ENCODE data around the gene DDX42.

The DDX42 gene

GRCh38 chr17:63783522-63783921, 9.6 kb downstream of the DDX42 start:
- no peaks in the 10 kb centered on the region for H3K9me2 ChIP-seq (replicated peaks; ENCODE audit: control insufficient read depth, low read length)
- H3K79me2 ChIP-seq (ENCODE audit: control insufficient read depth, low read length): peaks cover 98% of the 10 kb centered on the region
- H3K27ac ChIP-seq (ENCODE audit: low read depth, low read length): no peak overlapping the region
- peaks cover 27% of the 10 kb centered on the region for H4K20me1 ChIP-seq (ENCODE audit: control insufficient read depth, insufficient read depth, low read depth, low read length)
- H3K4me3 ChIP-seq (ENCODE audit: low read length): no peak overlapping the region
- H3K36me3 ChIP-seq (ENCODE audit: control insufficient read depth, low read length): peaks cover 94% of the 10 kb centered on the region
- H3F3A ChIP-seq (ENCODE audit: control insufficient read depth, insufficient read depth): 0 out of 2 replicates have a peak, but pooled peaks cover 3% of the 10 kb centered on the region
- TF ChIP-seq EZH2phosphoT487 (IDR thresholded peaks at IDR 0.05; ENCODE audit: borderline replicate concordance, low read length) (no peak), CTCF (IDR thresholded peaks at IDR 0.05; ENCODE audit: low read depth, low read length, poor library complexity, severe bottlenecking) (no peak)
- H3K27me3 ChIP-seq (ENCODE audit: control insufficient read depth, low read length): no peaks in the 10 kb centered on the region
- peaks cover 20% of the 10 kb centered on the region for H3K4me1 ChIP-seq (ENCODE audit: control insufficient read depth, low read length)
- no peak overlapping the region for H3K4me2 ChIP-seq (ENCODE audit: low read length)
- no peaks in the 10 kb centered on the region for H3K9me3 ChIP-seq (ENCODE audit: control insufficient read depth, insufficient read depth, low read length)

- Histone ChIP-seq H3K9me3 (ENCODE audit: control insufficient read depth, insufficient read depth, low read length) (no peaks in the 10 kb centered on the region), H3K4me3 (ENCODE audit: low read length) (no peak overlapping the region), H3K36me3 (ENCODE audit: control insufficient read depth, low read length) (peaks cover 94% of the 10 kb centered on the region), H4K20me1 (ENCODE audit: control insufficient read depth, insufficient read depth, low read depth, low read length) (peaks cover 18% of the 10 kb centered on the region), H3K27me3 (ENCODE audit: control insufficient read depth, low read length) (no peaks in the 10 kb centered on the region), H3K27ac (ENCODE audit: low read depth, low read length) (no peak overlapping the region), H3K4me2 (ENCODE audit: low read length) (no peak overlapping the region), H3F3A (ENCODE audit: control insufficient read depth, insufficient read depth) (0 out of 2 replicates have a peak, but pooled peaks cover 3% of the 10 kb centered on the region), H3K4me1 (ENCODE audit: control insufficient read depth, low read length) (peaks cover 10% of the 10 kb centered on the region), H3K9me2 (replicated peaks; ENCODE audit: control insufficient read depth, low read length) (no peaks in the 10 kb centered on the region), H3K79me2 (ENCODE audit: control insufficient read depth, low read length) (peaks cover 97% of the 10 kb centered on the region)
- no peak for TF ChIP-seq EZH2phosphoT487 (IDR thresholded peaks at IDR 0.05; ENCODE audit: borderline replicate concordance, low read length)
Observed at GRCh38 chr17:63785556-63785955, 11.6 kb downstream of the DDX42 start.

GRCh38 chr17:63786117-63786516, 12.1 kb downstream of the DDX42 start:
- no peaks in the 10 kb centered on the region for H3K27me3 ChIP-seq (ENCODE audit: control insufficient read depth, low read length)
- H3K27ac ChIP-seq (ENCODE audit: low read depth, low read length): no peak overlapping the region
- no peak overlapping the region for H3K4me3 ChIP-seq (ENCODE audit: low read length)
- H3K4me2 ChIP-seq (ENCODE audit: low read length): no peak overlapping the region
- H3K36me3 ChIP-seq (ENCODE audit: control insufficient read depth, low read length): peaks cover 94% of the 10 kb centered on the region
- H3K79me2 ChIP-seq (ENCODE audit: control insufficient read depth, low read length): peaks cover 95% of the 10 kb centered on the region
- 0 out of 2 replicates have a peak, but pooled peaks cover 5% of the 10 kb centered on the region for H3F3A ChIP-seq (ENCODE audit: control insufficient read depth, insufficient read depth)
- H3K9me3 ChIP-seq (ENCODE audit: control insufficient read depth, insufficient read depth, low read length): no peaks in the 10 kb centered on the region
- no peaks in the 10 kb centered on the region for H3K9me2 ChIP-seq (replicated peaks; ENCODE audit: control insufficient read depth, low read length)
- H4K20me1 ChIP-seq (ENCODE audit: control insufficient read depth, insufficient read depth, low read depth, low read length): peaks cover 18% of the 10 kb centered on the region
- TF ChIP-seq CTCF (IDR thresholded peaks at IDR 0.05; ENCODE audit: low read depth, low read length, poor library complexity, severe bottlenecking) (no peak), EZH2phosphoT487 (IDR thresholded peaks at IDR 0.05; ENCODE audit: borderline replicate concordance, low read length) (no peak)
- peaks cover 9% of the 10 kb centered on the region for H3K4me1 ChIP-seq (ENCODE audit: control insufficient read depth, low read length)

- no peaks in the 10 kb centered on the region for H3K9me2 ChIP-seq (replicated peaks; ENCODE audit: control insufficient read depth, low read length)
- no peaks in the 10 kb centered on the region for H3K9me3 ChIP-seq (ENCODE audit: control insufficient read depth, insufficient read depth, low read length)
- peaks cover 97% of the 10 kb centered on the region for H3K36me3 ChIP-seq (ENCODE audit: control insufficient read depth, low read length)
- 0 out of 2 replicates have a peak, but pooled peaks cover 5% of the 10 kb centered on the region for H3F3A ChIP-seq (ENCODE audit: control insufficient read depth, insufficient read depth)
- peaks cover 96% of the 10 kb centered on the region for H3K79me2 ChIP-seq (ENCODE audit: control insufficient read depth, low read length)
- H3K4me1 ChIP-seq (ENCODE audit: control insufficient read depth, low read length): peaks cover 3% of the 10 kb centered on the region
- H3K27me3 ChIP-seq (ENCODE audit: control insufficient read depth, low read length): no peaks in the 10 kb centered on the region
- H4K20me1 ChIP-seq (ENCODE audit: control insufficient read depth, insufficient read depth, low read depth, low read length): peaks cover 18% of the 10 kb centered on the region
- no peak overlapping the region for H3K4me3 ChIP-seq (ENCODE audit: low read length)
- H3K27ac ChIP-seq (ENCODE audit: low read depth, low read length): no peak overlapping the region
- no peak for TF ChIP-seq CTCF (IDR thresholded peaks at IDR 0.05; ENCODE audit: low read depth, low read length, poor library complexity, severe bottlenecking)
- no peak overlapping the region for H3K4me2 ChIP-seq (ENCODE audit: low read length)
Observed at GRCh38 chr17:63786971-63787711, 13.2 kb downstream of the DDX42 start.

All from DOHH2 (cell line).